Measurements from ENCODE around the gene SNAP25. TPM values are rescaled to one million over a fixed set of nuclear protein-coding genes. Genes with fewer than 3 reads are reported as not detected.

Gene SNAP25
- total RNA-seq, 2 donors from 2014 or later, result 0.11 TPM; not detected in 1

- Mint-ChIP-seq H3K36me3 (ENCODE audit: low read depth) (no peaks in the 10 kb centered on the region), H3K27me3 (ENCODE audit: insufficient read depth) (no peaks in the 10 kb centered on the region), H3K4me3 (no peak overlapping the region), H3K9me3 (no peaks in the 10 kb centered on the region), H3K27ac (no peak overlapping the region), H3K4me1 (peaks cover 31% of the 10 kb centered on the region)
- H3K4me1 ChIP-seq (ENCODE audit: control insufficient read depth, insufficient read depth, low read length), result peaks cover 9% of the 10 kb centered on the region
- no peak for DNase-seq
- no peak overlapping the region for H3K9ac ChIP-seq (ENCODE audit: extremely low read depth, low read length, poor library complexity, severe bottlenecking)
- H3K9me3 ChIP-seq (ENCODE audit: control insufficient read depth, low read length), result no peaks in the 10 kb centered on the region
- no peaks in the 10 kb centered on the region for H3K27me3 ChIP-seq (ENCODE audit: control insufficient read depth, insufficient read depth, low read length, poor library complexity, severe bottlenecking)
- no peak for TF ChIP-seq CTCF (conservative IDR thresholded peaks at IDR 0.05)
- H3K27ac ChIP-seq (ENCODE audit: low read depth, low read length), result no peak overlapping the region
- WGBS, 2 experiments (ENCODE audit: insufficient coverage in 1 of 2, insufficient read length in 1 of 2), result 94 to 99% methylated on average over 8 to 9 of the region's 9 CpGs
- H3K36me3 ChIP-seq (ENCODE audit: control insufficient read depth, insufficient read depth, low read length), result no peaks in the 10 kb centered on the region
- H3K4me3 ChIP-seq (ENCODE audit: low read length), result no peak overlapping the region
Observed at GRCh38 chr20:10350188-10350842, 131.7 kb downstream of the SNAP25 start.

GRCh38 chr20:10352934-10353824, 134.5 kb downstream of the SNAP25 start:
- H3K4me1 ChIP-seq (ENCODE audit: control insufficient read depth, insufficient read depth, low read length), result peaks cover 9% of the 10 kb centered on the region
- Mint-ChIP-seq H3K36me3 (ENCODE audit: low read depth) (no peaks in the 10 kb centered on the region), H3K27me3 (ENCODE audit: insufficient read depth) (no peaks in the 10 kb centered on the region), H3K4me3 (no peak overlapping the region), H3K9me3 (no peaks in the 10 kb centered on the region), H3K27ac (peak overlapping the region; percentile 91), H3K4me1 (peaks cover 27% of the 10 kb centered on the region)
- no peak for DNase-seq
- no peak overlapping the region for H3K27ac ChIP-seq (ENCODE audit: low read depth, low read length)
- WGBS, 2 experiments (ENCODE audit: insufficient coverage in 1 of 2, insufficient read length in 1 of 2), result 69 to 73% methylated on average over 3 to 6 of the region's 6 CpGs
- H3K9ac ChIP-seq (ENCODE audit: extremely low read depth, low read length, poor library complexity, severe bottlenecking), result peak overlapping the region; percentile 52
- H3K36me3 ChIP-seq (ENCODE audit: control insufficient read depth, insufficient read depth, low read length), result no peaks in the 10 kb centered on the region
- H3K9me3 ChIP-seq (ENCODE audit: control insufficient read depth, low read length), result no peaks in the 10 kb centered on the region
- no peak overlapping the region for H3K4me3 ChIP-seq (ENCODE audit: low read length)
- H3K27me3 ChIP-seq (ENCODE audit: control insufficient read depth, insufficient read depth, low read length, poor library complexity, severe bottlenecking), result no peaks in the 10 kb centered on the region
- TF ChIP-seq CTCF (conservative IDR thresholded peaks at IDR 0.05), result no peak

GRCh38 chr20:10356628-10357027, 138.0 kb downstream of the SNAP25 start:
- H3K27me3 Mint-ChIP-seq (ENCODE audit: insufficient read depth), result no peaks in the 10 kb centered on the region
- no peak overlapping the region for H3K4me3 Mint-ChIP-seq
- no peaks in the 10 kb centered on the region for H3K27me3 ChIP-seq (ENCODE audit: control insufficient read depth, insufficient read depth, low read length, poor library complexity, severe bottlenecking)
- DNase-seq, result no peak
- H3K4me1 ChIP-seq (ENCODE audit: control insufficient read depth, insufficient read depth, low read length), result peaks cover 9% of the 10 kb centered on the region
- no peak overlapping the region for H3K27ac Mint-ChIP-seq
- H3K4me3 ChIP-seq (ENCODE audit: low read length), result no peak overlapping the region
- no peaks in the 10 kb centered on the region for H3K36me3 ChIP-seq (ENCODE audit: control insufficient read depth, insufficient read depth, low read length)
- peaks cover 19% of the 10 kb centered on the region for H3K4me1 Mint-ChIP-seq
- WGBS, 2 experiments (ENCODE audit: insufficient coverage in 1 of 2, insufficient read length in 1 of 2), result 100% methylated on average over 1 of the region's 1 CpG; no CpG with 5 or more reads in 1 of the 2 experiments
- TF ChIP-seq CTCF (conservative IDR thresholded peaks at IDR 0.05), result no peak
- H3K9ac ChIP-seq (ENCODE audit: extremely low read depth, low read length, poor library complexity, severe bottlenecking), result no peak overlapping the region
- H3K9me3 ChIP-seq (ENCODE audit: control insufficient read depth, low read length), result no peaks in the 10 kb centered on the region
- H3K27ac ChIP-seq (ENCODE audit: low read depth, low read length), result no peak overlapping the region
- no peaks in the 10 kb centered on the region for H3K36me3 Mint-ChIP-seq (ENCODE audit: low read depth)
- no peaks in the 10 kb centered on the region for H3K9me3 Mint-ChIP-seq

Other genes starting within 250 kb of the SNAP25 start
- gene ANKEF1, start 183.8 kb upstream of the SNAP25 start, total RNA-seq, result 10 to 100 TPM in 1 of 2 donors, 1 to 10 TPM in 1; 8.8 to 13.1 TPM
- gene MKKS, start 215.4 kb downstream of the SNAP25 start, total RNA-seq, result 10 to 100 TPM; 13.2 to 13.8 TPM
- 1 to 10 TPM; 9.2 to 9.5 TPM for gene SLX4IP, start 216.5 kb downstream of the SNAP25 start, total RNA-seq

Data from endodermal cell (in vitro differentiated cells).